Liver (tissue), 9 donors: ENCODE results near the gene NBAS. TPM values are rescaled to one million over a fixed set of nuclear protein-coding genes. Genes with fewer than 3 reads are reported as not detected.

Experiments
- DNase-seq: peaks from one replicate; pipeline ENCODE4 v3.0.0-alpha.2; 2017; ENCODE audit warnings: low spot score
- H3K27ac ChIP-seq, 2 donors: one replicate each; pipeline ENCODE4 v1.7.0; 2013; ENCODE audit warnings: inconsistent platforms in 2 of 2, low read length in 2 of 2, control low read depth in 1 of 2, low read depth in 1 of 2, mild to moderate bottlenecking in 1 of 2
- H3K27me3 ChIP-seq, 4 donors: one replicate each; pipeline versions ENCODE4 v1.6.1 to v1.7.0; 2013; ENCODE audit warnings: low read length in 3 of 4, inconsistent platforms in 1 of 4, mild to moderate bottlenecking in 1 of 4, moderate library complexity in 1 of 4; ENCODE audit not compliant: control insufficient read depth in 4 of 4, insufficient read depth in 4 of 4
- H3K36me3 ChIP-seq, 4 donors: one replicate each; pipeline versions ENCODE4 v1.6.1 to v1.7.0; 2013; ENCODE audit warnings: low read length in 3 of 4, mild to moderate bottlenecking in 3 of 4, low read depth in 1 of 4, moderate library complexity in 1 of 4; ENCODE audit not compliant: control insufficient read depth in 4 of 4, insufficient read depth in 3 of 4
- H3K4me1 ChIP-seq, 4 donors: one replicate each; pipeline versions ENCODE4 v1.6.1 to v1.7.0; 2013; ENCODE audit warnings: low read length in 3 of 4, mild to moderate bottlenecking in 3 of 4, moderate library complexity in 1 of 4; ENCODE audit not compliant: control insufficient read depth in 4 of 4, insufficient read depth in 4 of 4
- H3K4me3 ChIP-seq, 3 donors: one replicate each; pipeline versions ENCODE4 v1.6.1 to v1.7.0; 2013; ENCODE audit warnings: low read length in 3 of 3, control low read depth in 1 of 3, low read depth in 1 of 3, mild to moderate bottlenecking in 1 of 3
- H3K9ac ChIP-seq, 2 donors: one replicate each; pipeline ENCODE4 v1.7.0; 2013; ENCODE audit warnings: low read length in 2 of 2, mild to moderate bottlenecking in 2 of 2, moderate library complexity in 2 of 2, control low read depth in 1 of 2, low read depth in 1 of 2
- H3K9me3 ChIP-seq, 4 donors: one replicate each; pipeline versions ENCODE4 v1.6.1 to v1.7.0; 2013; ENCODE audit warnings: low read length in 3 of 4; ENCODE audit not compliant: control insufficient read depth in 4 of 4
- ATF3 ChIP-seq: IDR thresholded peaks from 2 replicates; pipeline ENCODE4 v1.6.1; 2016; ENCODE audit warnings: antibody characterized with exemption
- CTCF ChIP-seq: fragments of 150-350 bp; IDR thresholded peaks from 2 replicates; pipeline ENCODE4 v1.5.1; 2017; ENCODE audit warnings: improper control_type of control experiment, low read depth, low read length; ENCODE audit not compliant: missing input control
- EGR1 ChIP-seq, 2 donors: IDR thresholded peaks; 2 replicates each; pipeline ENCODE4 v1.6.1; 2016 to 2018; ENCODE audit warnings: antibody characterized with exemption in 2 of 2, low read depth in 2 of 2
- FOXA1 ChIP-seq: IDR thresholded peaks from 2 replicates; pipeline ENCODE4 v1.6.1; 2016; ENCODE audit warnings: antibody characterized with exemption
- FOXA2 ChIP-seq: IDR thresholded peaks from 2 replicates; pipeline ENCODE4 v1.6.1; 2016; ENCODE audit warnings: antibody characterized with exemption
- GABPA ChIP-seq, 2 donors: IDR thresholded peaks in 1 of 2; conservative IDR thresholded peaks in 1 of 2; 2 replicates each; pipeline ENCODE4 v1.6.1; 2016; ENCODE audit warnings: antibody characterized with exemption in 2 of 2, mild to moderate bottlenecking in 1 of 2, moderate library complexity in 1 of 2
- HNF4A ChIP-seq, 2 donors: conservative IDR thresholded peaks; 2 replicates each; pipeline ENCODE4 v1.6.1; 2016; ENCODE audit warnings: antibody characterized with exemption in 2 of 2, mild to moderate bottlenecking in 2 of 2
- HNF4G ChIP-seq: IDR thresholded peaks from 2 replicates; pipeline ENCODE4 v1.6.1; 2016; ENCODE audit warnings: antibody characterized with exemption
- JUND ChIP-seq, 2 donors: IDR thresholded peaks; 2 replicates each; pipeline ENCODE4 v1.6.1; 2016; ENCODE audit warnings: antibody characterized with exemption in 2 of 2
- MAX ChIP-seq: IDR thresholded peaks from 2 replicates; pipeline ENCODE4 v1.6.1; 2016; ENCODE audit warnings: antibody characterized with exemption
- NR2F2 ChIP-seq: IDR thresholded peaks from 2 replicates; pipeline ENCODE4 v1.6.1; 2016; ENCODE audit warnings: antibody characterized with exemption
- RAD21 ChIP-seq, 2 donors: IDR thresholded peaks; 2 replicates each; pipeline ENCODE4 v1.6.1; 2016; ENCODE audit warnings: antibody characterized with exemption in 2 of 2, mild to moderate bottlenecking in 2 of 2
- RXRA ChIP-seq, 2 donors: IDR thresholded peaks; 2 replicates each; pipeline ENCODE4 v1.6.1; 2017 to 2018; ENCODE audit warnings: antibody characterized with exemption in 2 of 2, mild to moderate bottlenecking in 1 of 2
- SP1 ChIP-seq: IDR thresholded peaks from 2 replicates; pipeline ENCODE4 v1.6.1; 2018; ENCODE audit warnings: antibody characterized with exemption, mild to moderate bottlenecking
- TAF1 ChIP-seq: conservative IDR thresholded peaks from 2 replicates; pipeline ENCODE4 v1.6.1; 2016; ENCODE audit warnings: antibody characterized with exemption, mild to moderate bottlenecking
- YY1 ChIP-seq: IDR thresholded peaks from 2 replicates; pipeline ENCODE4 v1.6.1; 2016; ENCODE audit warnings: antibody characterized with exemption, mild to moderate bottlenecking
- ZBTB33 ChIP-seq: IDR thresholded peaks from 2 replicates; pipeline ENCODE4 v1.6.1; 2016; ENCODE audit warnings: antibody characterized with exemption
- WGBS: extraction: QIAGEN DNeasy Blood & Tissue Kit; methylation state at CpG from one replicate; pipeline ENCODE4 v1.1.7; 2013; 5-methylcytosine and 5-hydroxymethylcytosine counted together
- polyA plus RNA-seq, 2 donors: library from polyadenylated mRNA; stranded (reverse) in 1 of 2; unstranded in 1 of 2; fragments of 200-250 nt in 1 of 2; fragments of >200 nt in 1 of 2; fragmentation: Nextera tagmentation in 1 of 2; extraction: Ambion mirVana in 1 of 2; gene quantifications; one replicate each; pipeline versions ENCODE4 v1.2.1 to v1.2.3, GENCODE V29; 2013 to 2015
- total RNA-seq, 2 donors: library from RNA; depleted of rRNA; stranded (reverse); fragments of >200 nt; gene quantifications; one replicate each; pipeline ENCODE4 v1.2.3, GENCODE V29; 2014
- TF ChIP-seq, protein P1 (sequence below): IDR thresholded peaks from 2 replicates; pipeline ENCODE4 v1.6.1; 2016; ENCODE audit warnings: antibody characterized with exemption, mild to moderate bottlenecking
- donor health status: healthy.
- donor health status: healthy.
- donor health status: healthy.
- donor health status: healthy.
- donor health status: healthy.

The NBAS gene
- total and polyA plus RNA-seq, 4 donors, result 10.5 to 40.0 (median 18.9) TPM

- Histone ChIP-seq H3K27me3 (no peaks in the 10 kb centered on the region), H3K36me3 (peaks cover 27 to 92% (median 88%) of the 10 kb centered on the region in 4 donors), H3K4me3 (no peak overlapping the region), H3K9me3 (no peaks in the 10 kb centered on the region), H3K4me1 (no peaks in the 10 kb centered on the region), H3K27ac (no peak overlapping the region), H3K9ac (no peak overlapping the region)
- WGBS, result 99% methylated on average over 2 of the region's 2 CpGs
- TF ChIP-seq MAX (no peak), ZBTB33 (no peak), HNF4A (conservative IDR thresholded peaks at IDR 0.05) (no peak), FOXA2 (no peak)
- DNase-seq, result no peak
Observed at GRCh38 chr2:15603948-15604347, 42.8 kb upstream of the NBAS start.

DNA sequence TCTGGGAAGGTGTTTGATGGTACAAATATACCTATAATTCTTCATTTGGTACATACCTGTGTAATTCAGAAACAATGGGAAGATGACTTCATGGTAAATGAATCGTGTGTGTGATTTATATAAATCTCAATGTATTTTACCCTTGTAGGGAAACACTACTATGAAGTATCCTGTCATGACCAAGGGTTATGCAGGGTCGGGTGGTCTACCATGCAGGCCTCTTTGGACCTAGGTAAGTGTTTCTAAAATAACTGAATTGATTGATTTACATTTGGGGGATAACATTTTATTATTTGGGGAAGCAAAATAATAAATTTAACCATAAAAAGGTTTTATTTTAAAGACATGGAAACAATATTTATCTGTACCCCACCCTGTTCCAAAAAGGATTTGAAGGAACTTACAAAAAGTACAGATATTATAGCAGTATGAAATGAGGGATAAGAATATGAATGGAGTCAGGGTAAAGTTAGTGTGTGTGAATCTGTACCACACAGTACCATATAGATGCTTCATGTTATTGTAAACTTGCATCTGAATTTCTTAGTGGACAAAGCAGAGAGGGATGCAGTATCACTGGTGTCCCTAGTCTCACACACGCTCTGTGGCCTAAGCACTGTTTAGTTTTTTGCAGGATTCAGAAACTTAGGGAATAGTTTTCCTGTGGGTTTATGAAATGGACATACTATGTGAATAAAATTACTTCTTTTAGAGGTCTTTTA, 42.1 kb upstream of the NBAS start:
- H3K4me1 ChIP-seq, result no peaks in the 10 kb centered on the region
- TF ChIP-seq YY1, result no peak
- no peak for TF ChIP-seq RAD21 (IDR thresholded peaks at IDR 0.05)
- no peak for TF ChIP-seq GABPA (IDR thresholded peaks at IDR 0.05 in 1 of 2, conservative IDR thresholded peaks at IDR 0.05 in 1 of 2)
- no peak for TF ChIP-seq JUND (IDR thresholded peaks at IDR 0.05)
- no peak for TF ChIP-seq FOXA1
- no peak for TF ChIP-seq CTCF
- no peak for TF ChIP-seq HNF4A (conservative IDR thresholded peaks at IDR 0.05)
- no peak for TF ChIP-seq ZBTB33
- no peak for TF ChIP-seq EGR1 (IDR thresholded peaks at IDR 0.05; ENCODE audit: low read depth in 2 of 2)
- TF ChIP-seq HNF4G, result no peak
- TF ChIP-seq ATF3, result no peak
- TF ChIP-seq TAF1, result no peak
- no peak for TF ChIP-seq MAX
- TF ChIP-seq, protein P1, sequence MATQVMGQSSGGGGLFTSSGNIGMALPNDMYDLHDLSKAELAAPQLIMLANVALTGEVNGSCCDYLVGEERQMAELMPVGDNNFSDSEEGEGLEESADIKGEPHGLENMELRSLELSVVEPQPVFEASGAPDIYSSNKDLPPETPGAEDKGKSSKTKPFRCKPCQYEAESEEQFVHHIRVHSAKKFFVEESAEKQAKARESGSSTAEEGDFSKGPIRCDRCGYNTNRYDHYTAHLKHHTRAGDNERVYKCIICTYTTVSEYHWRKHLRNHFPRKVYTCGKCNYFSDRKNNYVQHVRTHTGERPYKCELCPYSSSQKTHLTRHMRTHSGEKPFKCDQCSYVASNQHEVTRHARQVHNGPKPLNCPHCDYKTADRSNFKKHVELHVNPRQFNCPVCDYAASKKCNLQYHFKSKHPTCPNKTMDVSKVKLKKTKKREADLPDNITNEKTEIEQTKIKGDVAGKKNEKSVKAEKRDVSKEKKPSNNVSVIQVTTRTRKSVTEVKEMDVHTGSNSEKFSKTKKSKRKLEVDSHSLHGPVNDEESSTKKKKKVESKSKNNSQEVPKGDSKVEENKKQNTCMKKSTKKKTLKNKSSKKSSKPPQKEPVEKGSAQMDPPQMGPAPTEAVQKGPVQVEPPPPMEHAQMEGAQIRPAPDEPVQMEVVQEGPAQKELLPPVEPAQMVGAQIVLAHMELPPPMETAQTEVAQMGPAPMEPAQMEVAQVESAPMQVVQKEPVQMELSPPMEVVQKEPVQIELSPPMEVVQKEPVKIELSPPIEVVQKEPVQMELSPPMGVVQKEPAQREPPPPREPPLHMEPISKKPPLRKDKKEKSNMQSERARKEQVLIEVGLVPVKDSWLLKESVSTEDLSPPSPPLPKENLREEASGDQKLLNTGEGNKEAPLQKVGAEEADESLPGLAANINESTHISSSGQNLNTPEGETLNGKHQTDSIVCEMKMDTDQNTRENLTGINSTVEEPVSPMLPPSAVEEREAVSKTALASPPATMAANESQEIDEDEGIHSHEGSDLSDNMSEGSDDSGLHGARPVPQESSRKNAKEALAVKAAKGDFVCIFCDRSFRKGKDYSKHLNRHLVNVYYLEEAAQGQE, result no peak
- TF ChIP-seq SP1, result no peak
- TF ChIP-seq NR2F2, result no peak
- no peak for TF ChIP-seq RXRA (IDR thresholded peaks at IDR 0.05)
- TF ChIP-seq FOXA2, result no peak
- H3K36me3 ChIP-seq, result peaks cover 25 to 90% (median 89%) of the 10 kb centered on the region in 4 donors
- no peak for DNase-seq
- no peak overlapping the region for H3K4me3 ChIP-seq
- no peaks in the 10 kb centered on the region for H3K27me3 ChIP-seq
- no peak overlapping the region for H3K9ac ChIP-seq
- H3K27ac ChIP-seq, result no peak overlapping the region
- no peaks in the 10 kb centered on the region for H3K9me3 ChIP-seq
- WGBS, result 92% methylated on average over 3 of the region's 3 CpGs
